GM21423 (cell line): Measurements from ENCODE around the gene SREBF2.

Source experiments
- ATAC-seq: cut with Tn5 transposase; IDR thresholded peaks from one replicate; pipeline ENCODE4 v1.9.1; 2021; ENCODE audit warnings: mild to moderate bottlenecking, moderate library complexity; ENCODE audit not compliant: unreplicated experiment

Gene SREBF2

GRCh38 chr22:41917903-41918791 lies 85.2 kb downstream of the SREBF2 start:
- ATAC-seq: no peak

- ATAC-seq: peak; percentile 43
These were observed 86.7 kb downstream of the SREBF2 start for GRCh38 chr22:41919357-41920224.

GRCh38 chr22:41920271-41920976 lies 87.5 kb downstream of the SREBF2 start:
- ATAC-seq: peak; percentile 24

- no peak for ATAC-seq
These were observed 89.4 kb downstream of the SREBF2 start for GRCh38 chr22:41922328-41922727.

- ATAC-seq: no peak
These were observed 90.2 kb downstream of the SREBF2 start for GRCh38 chr22:41922940-41923594.

- no peak for ATAC-seq
These were observed 90.8 kb downstream of the SREBF2 start for GRCh38 chr22:41923595-41924276.

GRCh38 chr22:41925783-41926460 lies 93.0 kb downstream of the SREBF2 start:
- peak; percentile 35 for ATAC-seq

GRCh38 chr22:41927813-41928212 lies 94.9 kb downstream of the SREBF2 start:
- no peak for ATAC-seq

GRCh38 chr22:41928593-41929417 lies 95.9 kb downstream of the SREBF2 start:
- no peak for ATAC-seq

GRCh38 chr22:41929418-41929810 lies 96.5 kb downstream of the SREBF2 start:
- ATAC-seq: no peak

GRCh38 chr22:41931701-41932269 lies 98.9 kb downstream of the SREBF2 start:
- no peak for ATAC-seq

- ATAC-seq: no peak
These were observed 99.4 kb downstream of the SREBF2 start for GRCh38 chr22:41932353-41932752.

- no peak for ATAC-seq
These were observed 100.7 kb downstream of the SREBF2 start for GRCh38 chr22:41933411-41934177.

- no peak for ATAC-seq
These were observed 101.5 kb downstream of the SREBF2 start for GRCh38 chr22:41934284-41935014.

GRCh38 chr22:41935015-41935351 lies 102.1 kb downstream of the SREBF2 start:
- ATAC-seq: no peak

- ATAC-seq: no peak
These were observed 102.6 kb downstream of the SREBF2 start for GRCh38 chr22:41935509-41935908.

- no peak for ATAC-seq
These were observed 103.9 kb downstream of the SREBF2 start for GRCh38 chr22:41936894-41937169.
